Skeletal muscle satellite cell (primary cell): ENCODE data around the gene CILP2.

Experiments used
- H3K27me3 ChIP-seq: 2 replicates; pipeline ENCODE4 v1.7.0; 2013; ENCODE audit warnings: low read length; ENCODE audit not compliant: control insufficient read depth, insufficient read depth
- H3K36me3 ChIP-seq: 2 replicates; pipeline ENCODE4 v1.7.0; 2013; ENCODE audit warnings: mild to moderate bottlenecking, control low read depth, low read length; ENCODE audit not compliant: insufficient read depth
- H3K4me1 ChIP-seq: 2 replicates; pipeline ENCODE4 v1.7.0; 2013; ENCODE audit warnings: low read length; ENCODE audit not compliant: control insufficient read depth, insufficient read depth
- H3K4me2 ChIP-seq: 2 replicates; pipeline ENCODE4 v1.7.0; 2013; ENCODE audit warnings: mild to moderate bottlenecking, low read length
- H3K4me3 ChIP-seq: 2 replicates; pipeline ENCODE4 v1.7.0; 2013; ENCODE audit warnings: low read length
- H3K9ac ChIP-seq: 2 replicates; pipeline ENCODE4 v1.7.0; 2013; ENCODE audit warnings: mild to moderate bottlenecking, low read depth, low read length, moderate library complexity
- H3K9me3 ChIP-seq: replicated peaks from 2 replicates; pipeline ENCODE4 v1.7.0; 2013; ENCODE audit warnings: mild to moderate bottlenecking, control low read depth, low read length

Gene CILP2

DNA sequence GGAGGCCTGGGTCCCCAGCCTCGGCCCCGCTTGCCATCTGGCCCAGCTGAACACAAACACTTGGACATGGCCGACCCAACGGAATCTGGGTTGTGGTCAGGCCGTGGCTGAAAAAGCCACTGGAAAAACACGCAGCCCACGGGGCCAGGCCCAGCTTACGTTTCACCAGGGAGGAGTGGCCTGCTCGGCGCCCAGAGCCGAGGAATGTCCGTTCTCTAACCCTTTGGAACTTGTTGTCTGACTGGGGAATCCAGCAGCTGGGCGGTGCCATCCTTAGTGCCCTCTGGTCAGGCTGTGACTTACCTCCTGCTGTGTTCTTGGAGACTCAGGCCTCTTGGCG, 13.8 kb downstream of the CILP2 start:
- H3K4me2 ChIP-seq, result peak overlapping the region; percentile 35
- H3K4me3 ChIP-seq, result no peak overlapping the region
- no peaks in the 10 kb centered on the region for H3K36me3 ChIP-seq
- peak overlapping the region; percentile 38 for H3K9ac ChIP-seq
- H3K27me3 ChIP-seq, result peaks cover 29% of the 10 kb centered on the region
- peaks cover 7% of the 10 kb centered on the region for H3K4me1 ChIP-seq
- H3K9me3 ChIP-seq, result no peaks in the 10 kb centered on the region

DNA sequence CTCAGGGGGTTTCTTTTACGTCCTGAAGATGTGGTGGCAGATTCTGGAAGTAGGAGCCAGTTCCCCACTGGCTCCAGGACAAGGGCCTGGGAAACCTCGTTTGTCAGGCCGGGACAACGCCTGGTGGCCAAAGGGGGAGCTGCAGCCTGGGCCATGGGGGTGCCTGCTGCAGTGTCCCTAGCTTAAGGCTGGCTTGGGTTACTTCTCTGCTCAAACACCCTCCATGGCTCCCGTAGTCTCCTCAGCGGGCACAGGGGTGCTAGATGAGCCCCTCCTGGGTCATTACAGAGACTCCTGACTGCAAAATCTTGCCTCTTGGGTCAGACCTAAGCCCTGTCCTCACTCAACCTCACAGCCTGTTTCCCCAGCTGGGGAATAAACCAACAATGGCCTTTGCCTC, 14.7 kb downstream of the CILP2 start:
- H3K27me3 ChIP-seq, result peaks cover 20% of the 10 kb centered on the region
- no peaks in the 10 kb centered on the region for H3K36me3 ChIP-seq
- no peak overlapping the region for H3K4me2 ChIP-seq
- no peaks in the 10 kb centered on the region for H3K9me3 ChIP-seq
- peaks cover 7% of the 10 kb centered on the region for H3K4me1 ChIP-seq
- no peak overlapping the region for H3K4me3 ChIP-seq
- H3K9ac ChIP-seq, result no peak overlapping the region

DNA sequence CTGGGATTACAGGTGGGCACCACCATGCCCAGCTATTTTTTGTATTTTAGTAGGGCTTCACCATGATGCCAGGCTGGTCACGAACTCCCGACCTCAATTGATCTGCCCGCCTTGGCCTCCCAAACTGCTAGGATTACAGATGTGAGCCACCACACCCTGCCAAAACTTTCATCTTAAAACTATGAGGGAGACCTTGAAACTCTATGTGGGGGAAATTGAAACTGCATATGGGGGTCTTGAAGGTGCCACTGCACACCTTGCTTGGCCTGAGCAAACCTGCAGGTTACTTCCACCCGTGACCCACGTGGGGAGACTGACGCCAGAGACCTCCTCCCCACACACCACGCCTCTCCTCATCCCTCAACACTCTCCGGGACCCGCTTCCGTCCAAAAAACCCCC, 15.6 kb downstream of the CILP2 start:
- no peaks in the 10 kb centered on the region for H3K9me3 ChIP-seq
- peaks cover 17% of the 10 kb centered on the region for H3K27me3 ChIP-seq
- no peaks in the 10 kb centered on the region for H3K36me3 ChIP-seq
- peaks cover 7% of the 10 kb centered on the region for H3K4me1 ChIP-seq
- no peak overlapping the region for H3K4me3 ChIP-seq
- no peak overlapping the region for H3K9ac ChIP-seq
- no peak overlapping the region for H3K4me2 ChIP-seq

DNA sequence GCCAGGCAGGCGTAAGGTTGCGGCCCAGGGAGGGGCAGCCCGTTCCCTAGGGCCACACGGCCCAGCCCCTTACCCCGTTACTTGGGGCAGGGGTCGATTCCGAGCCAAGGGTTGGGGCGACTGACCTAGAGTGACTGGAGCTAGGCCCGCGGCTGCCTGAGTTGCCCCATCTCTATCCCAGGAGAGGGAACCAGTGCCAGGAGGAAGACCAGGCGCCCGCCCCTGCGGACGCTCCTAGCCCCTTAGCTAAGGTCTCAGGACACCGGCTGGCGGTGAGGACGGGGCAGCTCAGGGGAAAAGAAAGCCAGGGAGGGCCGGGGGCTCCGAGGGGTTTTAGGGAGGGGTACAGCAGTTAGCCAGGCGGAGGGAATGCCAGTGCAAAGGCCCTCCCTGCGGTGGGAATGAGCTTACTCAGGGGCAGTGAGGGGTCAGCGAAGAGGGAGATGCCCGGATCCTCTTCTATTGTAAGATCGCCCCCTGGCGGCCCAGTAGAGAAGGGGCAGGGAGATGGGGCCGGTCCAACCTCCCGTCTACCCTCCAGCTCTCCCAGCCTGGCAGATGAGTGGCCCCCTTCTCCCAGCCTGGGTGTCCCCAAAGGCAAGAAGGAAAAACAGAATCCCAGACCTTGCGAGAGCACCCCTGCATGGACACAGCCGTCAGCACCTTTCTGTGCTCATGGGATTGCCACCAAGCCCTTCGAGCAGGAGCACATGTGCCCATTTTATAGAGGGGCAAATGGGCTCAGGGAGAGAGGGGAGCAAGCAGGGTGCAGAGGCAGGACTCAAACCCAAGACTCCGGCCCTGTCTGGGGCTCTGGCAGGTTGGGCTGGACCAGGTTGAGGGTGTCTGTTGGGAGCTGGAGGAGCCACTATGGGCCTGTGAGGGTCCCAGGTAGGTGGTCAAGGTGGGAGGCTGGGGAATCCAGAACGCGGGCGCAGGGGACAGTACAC, 16.3 kb downstream of the CILP2 start:
- H3K9me3 ChIP-seq, result no peaks in the 10 kb centered on the region
- no peak overlapping the region for H3K4me3 ChIP-seq
- H3K27me3 ChIP-seq, result peaks cover 12% of the 10 kb centered on the region
- no peak overlapping the region for H3K9ac ChIP-seq
- no peaks in the 10 kb centered on the region for H3K36me3 ChIP-seq
- H3K4me1 ChIP-seq, result peaks cover 7% of the 10 kb centered on the region
- H3K4me2 ChIP-seq, result no peak overlapping the region

DNA sequence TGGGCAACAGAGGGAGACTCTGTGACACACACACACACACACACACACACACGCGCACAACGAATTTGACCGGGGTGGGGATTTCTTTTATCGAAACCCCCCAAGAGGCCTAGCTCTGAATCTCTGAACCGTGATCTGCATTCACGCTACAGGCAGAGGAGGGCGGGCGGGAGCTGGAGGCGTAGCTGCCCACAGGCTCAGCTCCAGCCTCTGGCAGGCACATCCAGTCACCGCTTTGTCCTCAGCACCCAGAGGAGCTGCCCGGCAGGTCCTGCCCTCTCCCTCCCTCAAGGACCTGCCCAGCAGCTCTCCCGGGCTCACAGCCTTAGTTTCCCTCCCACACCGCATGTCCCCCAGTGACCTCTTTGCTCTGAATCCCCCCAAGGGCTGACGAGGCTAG, 20.0 kb downstream of the CILP2 start:
- Histone ChIP-seq H3K27me3 (peaks cover 3% of the 10 kb centered on the region), H3K4me2 (no peak overlapping the region), H3K36me3 (no peaks in the 10 kb centered on the region), H3K4me1 (no peaks in the 10 kb centered on the region), H3K9ac (no peak overlapping the region), H3K4me3 (no peak overlapping the region), H3K9me3 (no peaks in the 10 kb centered on the region)

DNA sequence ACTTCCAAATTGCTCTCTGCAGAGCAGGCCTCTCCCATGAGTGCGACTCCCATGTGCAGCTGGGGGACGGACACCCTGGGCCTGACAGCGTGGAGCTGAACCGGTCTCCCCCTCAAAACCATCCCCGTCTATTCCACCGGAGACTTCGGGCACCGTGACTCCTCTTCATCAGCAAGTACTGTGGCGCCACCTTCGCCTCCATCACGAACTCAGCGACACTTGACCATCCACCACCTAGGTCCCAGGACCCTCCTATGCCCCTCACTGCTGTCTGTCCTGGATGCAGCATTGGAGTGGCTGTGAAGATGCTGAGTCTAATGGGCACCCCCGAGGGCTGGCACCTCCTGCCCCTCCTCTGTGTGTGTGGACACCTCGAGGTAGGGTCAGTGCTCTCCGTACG, 20.6 kb downstream of the CILP2 start:
- Histone ChIP-seq H3K36me3 (no peaks in the 10 kb centered on the region), H3K9me3 (no peaks in the 10 kb centered on the region)

DNA sequence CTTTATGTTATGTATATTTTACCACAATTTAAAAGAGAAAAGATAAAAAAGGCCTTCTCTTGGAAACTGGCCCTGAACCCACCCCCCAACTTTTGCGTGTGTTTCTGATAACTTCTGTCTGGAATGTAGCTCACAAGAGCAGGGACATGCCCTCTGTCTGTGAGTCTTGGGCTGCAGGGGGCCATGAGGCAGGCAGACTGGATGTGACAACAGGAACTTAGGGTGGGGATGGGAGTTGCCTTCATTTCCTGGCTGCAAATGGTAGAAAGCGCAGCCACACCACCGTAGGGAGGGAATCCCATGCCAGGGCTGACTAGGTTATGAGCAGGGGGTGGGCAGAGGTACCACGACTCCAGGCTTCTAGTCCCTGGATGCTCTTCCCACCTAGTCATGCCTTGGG, 21.9 kb downstream of the CILP2 start:
- Histone ChIP-seq H3K27me3 (peaks cover 3% of the 10 kb centered on the region), H3K4me2 (no peak overlapping the region), H3K4me1 (no peaks in the 10 kb centered on the region), H3K36me3 (no peaks in the 10 kb centered on the region), H3K9me3 (no peaks in the 10 kb centered on the region), H3K9ac (no peak overlapping the region), H3K4me3 (no peak overlapping the region)

More for the DNA sequence above, 20.6 kb downstream of the CILP2 start:
- no peak overlapping the region for H3K4me2 ChIP-seq
- no peak overlapping the region for H3K9ac ChIP-seq
- no peaks in the 10 kb centered on the region for H3K4me1 ChIP-seq
- no peak overlapping the region for H3K4me3 ChIP-seq
- peaks cover 3% of the 10 kb centered on the region for H3K27me3 ChIP-seq

DNA sequence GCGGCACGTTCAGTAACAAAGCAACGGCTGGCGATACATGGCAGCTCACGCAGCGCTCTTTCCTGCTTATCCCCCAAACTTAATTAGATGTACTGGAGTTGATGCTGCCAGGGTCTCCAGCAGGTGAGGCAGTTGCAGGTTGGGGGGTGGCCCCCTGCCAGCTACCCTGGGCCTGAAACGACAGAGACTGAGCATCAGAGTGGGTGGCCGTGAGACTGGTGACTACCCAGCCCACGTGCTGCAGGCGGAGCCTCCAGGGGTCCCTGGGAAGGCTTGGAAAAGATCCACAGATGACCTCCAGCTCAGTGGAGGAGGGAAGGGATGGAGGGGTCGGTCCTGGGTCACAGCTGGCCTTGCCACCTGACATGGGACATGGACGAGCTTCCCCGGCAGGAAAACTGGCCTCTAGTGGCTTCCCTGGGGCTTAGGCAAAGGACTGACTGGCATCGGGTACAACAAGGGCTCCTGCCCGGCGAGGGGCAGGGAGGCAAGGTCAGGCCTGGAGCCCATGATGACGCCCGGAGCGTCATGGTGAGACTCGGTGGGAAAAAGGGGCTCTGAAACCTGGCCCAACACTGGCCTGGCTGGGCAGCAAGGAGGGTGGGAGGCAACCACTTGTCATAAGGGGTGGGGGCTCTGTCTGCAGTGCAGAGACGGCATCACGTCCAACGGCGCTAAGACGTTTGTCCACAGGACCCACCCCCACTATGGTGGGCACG, 24.0 kb downstream of the CILP2 start:
- Histone ChIP-seq H3K4me1 (no peaks in the 10 kb centered on the region), H3K4me2 (no peak overlapping the region), H3K27me3 (peaks cover 3% of the 10 kb centered on the region), H3K9me3 (no peaks in the 10 kb centered on the region), H3K4me3 (no peak overlapping the region), H3K9ac (no peak overlapping the region), H3K36me3 (no peaks in the 10 kb centered on the region)

DNA sequence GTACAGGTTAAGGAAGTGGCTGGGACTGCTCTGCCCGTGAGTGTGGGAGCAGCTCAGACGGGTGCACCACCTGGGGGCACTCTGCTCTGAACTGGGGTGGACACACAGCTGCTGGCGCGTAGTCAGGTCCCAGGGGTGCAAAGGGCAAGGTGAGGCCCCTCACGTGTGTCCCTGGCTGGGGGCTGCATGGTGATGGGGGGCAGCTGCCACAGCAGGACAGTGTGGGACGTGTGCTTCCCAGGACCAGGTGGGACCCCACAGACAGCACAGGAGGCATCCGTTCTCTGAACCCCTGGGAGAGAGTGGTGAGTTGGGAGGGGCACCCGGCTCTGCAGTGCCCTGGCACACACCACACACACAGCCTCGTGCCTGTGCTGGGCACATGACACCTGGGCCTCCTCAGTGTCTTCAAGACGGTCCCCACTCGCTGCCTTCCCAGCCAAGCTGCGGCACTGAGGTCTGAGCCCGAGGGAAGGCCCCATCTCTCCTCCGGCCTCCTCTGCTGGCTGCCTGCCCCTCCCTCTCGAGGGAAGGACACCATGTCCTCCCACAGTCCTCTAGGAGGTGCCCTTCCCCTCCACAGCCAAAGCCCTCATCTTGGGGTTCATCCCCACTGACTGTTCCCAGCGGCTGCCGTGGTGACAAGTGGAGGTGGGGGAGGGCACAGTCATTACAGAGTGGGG, 24.7 kb downstream of the CILP2 start:
- no peak overlapping the region for H3K4me3 ChIP-seq
- no peak overlapping the region for H3K4me2 ChIP-seq
- peaks cover 3% of the 10 kb centered on the region for H3K27me3 ChIP-seq
- H3K36me3 ChIP-seq, result no peaks in the 10 kb centered on the region
- no peak overlapping the region for H3K9ac ChIP-seq
- H3K9me3 ChIP-seq, result no peaks in the 10 kb centered on the region
- H3K4me1 ChIP-seq, result no peaks in the 10 kb centered on the region

DNA sequence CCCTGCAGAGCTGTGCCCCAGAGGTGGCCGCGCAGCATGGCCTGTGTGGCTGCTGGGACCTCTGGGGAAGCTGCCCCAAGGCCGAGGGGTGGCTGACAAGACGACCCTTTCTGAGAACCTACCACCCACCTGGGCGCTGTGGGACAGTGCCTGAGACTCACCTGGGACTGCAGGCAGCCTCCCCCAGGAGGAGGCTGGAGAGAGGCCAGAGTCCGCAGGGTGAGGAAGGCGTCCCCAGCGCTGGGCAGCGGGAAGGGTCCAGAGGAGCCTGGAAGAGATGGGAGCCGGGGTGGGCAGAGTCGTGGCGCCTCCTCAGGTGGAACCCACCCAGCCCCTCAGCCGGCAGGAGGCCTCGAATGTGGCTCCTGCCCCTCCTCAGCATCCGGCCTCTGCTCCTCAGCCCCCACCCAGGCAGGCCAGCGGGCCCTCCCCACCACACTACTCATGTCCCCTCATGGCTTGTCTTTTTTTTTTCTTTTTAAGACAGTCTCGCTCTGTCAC, 25.3 kb downstream of the CILP2 start:
- no peak overlapping the region for H3K9ac ChIP-seq
- no peak overlapping the region for H3K4me2 ChIP-seq
- H3K27me3 ChIP-seq, result peaks cover 3% of the 10 kb centered on the region
- H3K4me3 ChIP-seq, result no peak overlapping the region
- H3K9me3 ChIP-seq, result no peaks in the 10 kb centered on the region
- no peaks in the 10 kb centered on the region for H3K36me3 ChIP-seq
- H3K4me1 ChIP-seq, result no peaks in the 10 kb centered on the region

DNA sequence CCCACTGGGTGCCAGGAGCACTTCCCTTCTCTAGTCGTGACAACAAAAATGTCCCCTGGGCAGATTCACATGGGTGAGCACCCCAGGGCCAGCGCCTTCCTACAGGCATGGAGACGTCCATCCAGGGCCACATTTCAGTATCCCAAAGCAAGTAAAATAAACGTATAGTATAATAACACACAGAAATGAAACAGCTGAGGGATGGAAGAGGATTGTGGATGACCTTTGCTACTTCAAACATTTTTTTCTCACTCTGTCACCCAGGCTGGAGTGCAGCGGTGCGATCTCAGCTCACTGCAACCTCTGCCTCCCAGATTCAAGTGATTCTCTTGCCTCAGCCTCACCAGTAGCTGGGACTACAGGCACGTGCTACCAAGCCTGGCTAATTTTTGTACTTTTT, 28.2 kb downstream of the CILP2 start:
- no peaks in the 10 kb centered on the region for H3K36me3 ChIP-seq
- no peaks in the 10 kb centered on the region for H3K4me1 ChIP-seq
- H3K9me3 ChIP-seq, result no peaks in the 10 kb centered on the region
- no peak overlapping the region for H3K9ac ChIP-seq
- no peak overlapping the region for H3K4me3 ChIP-seq
- H3K4me2 ChIP-seq, result no peak overlapping the region
- H3K27me3 ChIP-seq, result no peaks in the 10 kb centered on the region
